HG02973 (cell line): ENCODE data around the gene PPM1F.
"Not testable (repeated sequence)": the region's sequence is repeated elsewhere in the genome, so short reads cannot be mapped to it uniquely, and the experiment has no call there.

Experiments
- ATAC-seq: cut with Tn5 transposase; IDR thresholded peaks from one replicate; pipeline ENCODE4 v1.9.1; 2021; ENCODE audit warnings: moderate library complexity; ENCODE audit not compliant: unreplicated experiment

The PPM1F gene

DNA sequence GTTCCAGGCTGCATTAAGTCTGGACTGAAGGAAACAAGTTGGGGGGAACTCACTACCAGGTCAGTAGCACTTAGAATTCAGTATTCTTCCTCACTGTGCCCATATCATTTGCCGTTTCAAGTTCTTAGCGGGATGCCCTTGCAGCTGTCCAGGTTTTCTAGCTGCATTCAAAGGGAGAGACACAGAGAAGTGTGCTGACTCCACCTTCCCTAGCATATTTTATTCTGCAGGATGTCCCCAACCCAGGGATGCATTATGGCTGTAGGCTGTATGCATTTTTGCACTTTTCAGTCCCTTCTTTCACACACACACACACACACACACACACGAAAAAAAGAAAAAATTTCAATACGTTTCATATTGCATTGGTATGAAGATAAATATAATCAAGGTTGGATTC is 49.4 kb downstream of the PPM1F start:
- no peak for ATAC-seq

DNA sequence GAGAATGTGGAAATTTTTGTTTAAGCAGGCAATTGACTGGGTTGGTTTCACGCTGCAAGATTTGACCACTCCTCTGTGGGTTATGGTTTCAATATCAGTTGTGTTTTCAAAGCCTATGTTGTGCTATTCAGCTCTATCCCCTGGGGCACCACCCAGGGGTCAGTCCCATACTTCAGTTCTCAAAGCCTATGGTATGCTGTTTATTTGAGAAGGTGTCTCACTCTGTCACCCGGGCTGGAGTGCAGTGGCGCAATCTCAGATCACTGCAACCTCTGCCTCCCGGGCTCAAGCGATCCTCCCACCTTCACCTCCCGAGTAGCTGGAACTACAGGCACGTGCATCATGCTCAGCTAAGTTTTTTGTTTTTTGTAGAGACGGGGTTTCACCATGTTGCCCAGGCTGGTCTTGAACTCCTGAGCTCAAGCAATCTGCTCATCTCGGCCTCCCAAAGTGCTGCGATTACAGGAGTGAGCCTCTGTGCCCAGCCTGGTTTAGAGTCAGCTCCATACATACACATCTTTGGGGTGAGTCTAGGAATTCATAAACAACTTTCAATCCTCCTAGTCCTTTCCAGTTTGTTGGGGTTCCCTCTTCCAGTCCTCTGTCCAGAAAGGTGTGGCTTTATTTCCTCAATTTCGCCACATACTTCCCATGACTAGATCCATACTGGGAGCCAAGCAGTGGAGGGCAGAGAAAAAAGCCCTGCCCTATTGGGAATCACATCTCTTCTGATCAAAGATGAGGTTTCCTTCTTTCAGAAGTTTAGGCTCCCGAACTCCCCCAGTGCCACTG is 50.2 kb downstream of the PPM1F start:
- no peak for ATAC-seq

DNA sequence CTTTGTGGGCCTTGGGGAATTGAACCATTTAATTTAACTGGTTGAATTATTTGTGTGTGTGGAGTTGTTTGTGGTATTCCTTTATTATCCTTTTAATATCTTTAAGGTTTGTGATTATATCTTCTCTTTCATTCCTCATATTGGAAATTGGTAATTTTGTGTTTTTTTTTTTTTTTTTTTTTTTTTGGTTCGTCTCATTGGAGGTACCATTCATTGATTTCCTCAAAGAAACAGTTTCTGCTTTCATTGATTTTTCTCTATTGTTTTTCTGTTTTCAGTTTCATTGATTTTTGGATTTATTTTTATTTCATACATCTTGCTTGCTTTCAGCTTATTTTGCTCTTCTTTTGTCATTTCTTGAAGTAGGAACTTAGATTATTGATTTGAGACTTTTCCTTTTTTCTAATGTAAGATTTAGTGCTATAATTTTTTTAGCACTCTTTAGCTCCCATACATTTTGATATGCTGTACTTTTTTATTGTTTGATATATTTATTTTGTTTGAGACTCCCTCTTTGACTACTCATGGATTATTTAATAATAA is 54.2 kb downstream of the PPM1F start:
- ATAC-seq: no peak

DNA sequence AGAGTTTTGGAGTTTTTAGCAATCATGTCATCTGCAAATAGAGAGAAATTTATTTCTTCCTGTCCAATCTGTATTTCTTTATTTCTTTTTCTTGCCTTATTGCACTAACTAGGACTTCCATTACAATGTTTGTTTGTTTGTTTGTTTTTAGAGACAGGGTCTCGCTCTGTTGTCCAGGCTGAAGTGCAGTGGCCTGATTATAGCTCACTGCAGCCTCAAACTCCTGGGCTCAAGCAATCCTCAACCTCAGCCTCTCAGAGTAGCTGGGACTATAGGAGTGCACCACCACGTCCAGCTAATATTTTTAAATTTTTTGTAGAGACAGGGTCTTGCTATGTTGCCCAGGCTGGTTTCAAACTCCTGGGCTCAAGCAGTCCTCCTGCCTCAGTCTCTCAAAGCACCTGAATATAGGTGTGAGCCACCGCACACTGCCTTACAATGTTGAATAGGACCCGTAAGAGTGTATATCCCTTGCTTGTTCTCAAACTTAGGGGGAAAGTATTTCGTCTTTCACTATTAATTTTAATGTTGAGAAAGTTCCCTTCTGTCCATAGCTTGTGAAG is 55.6 kb downstream of the PPM1F start:
- no peak for ATAC-seq

DNA sequence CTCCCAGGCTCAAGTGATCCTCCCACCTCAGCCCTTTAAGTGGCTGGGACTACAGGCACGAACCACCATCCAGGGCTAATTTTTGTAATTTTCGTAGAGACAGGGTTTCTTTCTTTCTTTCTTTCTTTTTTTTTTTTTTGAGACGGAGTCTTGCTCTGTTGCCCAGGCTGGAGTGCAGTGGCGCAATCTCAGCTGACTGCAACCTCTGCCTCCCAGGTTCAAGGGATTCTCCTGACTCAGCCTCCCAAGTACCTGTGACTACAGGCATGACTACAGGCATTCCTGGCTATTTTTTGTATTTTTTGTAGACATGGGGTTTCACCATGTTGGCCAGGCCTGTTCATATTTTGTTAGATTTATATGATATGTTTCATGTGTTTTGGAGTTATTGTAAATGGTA is 56.4 kb downstream of the PPM1F start:
- not testable (repeated sequence) for ATAC-seq

DNA sequence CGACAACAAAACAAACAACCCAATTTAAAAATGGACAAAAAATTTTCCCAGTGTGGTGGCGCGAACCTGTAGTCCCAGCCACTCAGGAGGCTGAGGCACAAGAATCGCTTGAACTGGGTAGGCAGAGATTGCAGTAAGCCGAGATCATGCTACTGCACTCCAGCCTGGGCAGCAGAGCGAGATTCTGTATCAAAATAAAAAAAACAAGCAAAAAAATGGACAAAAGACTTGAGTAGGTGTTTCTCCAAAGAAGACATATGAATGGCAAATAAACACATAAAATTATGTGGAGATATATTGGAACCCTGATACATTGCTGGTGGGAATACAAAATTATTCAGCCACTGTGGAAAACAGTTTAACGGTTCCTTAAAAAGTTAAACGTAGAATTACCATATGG is 57.8 kb downstream of the PPM1F start:
- ATAC-seq: no peak

DNA sequence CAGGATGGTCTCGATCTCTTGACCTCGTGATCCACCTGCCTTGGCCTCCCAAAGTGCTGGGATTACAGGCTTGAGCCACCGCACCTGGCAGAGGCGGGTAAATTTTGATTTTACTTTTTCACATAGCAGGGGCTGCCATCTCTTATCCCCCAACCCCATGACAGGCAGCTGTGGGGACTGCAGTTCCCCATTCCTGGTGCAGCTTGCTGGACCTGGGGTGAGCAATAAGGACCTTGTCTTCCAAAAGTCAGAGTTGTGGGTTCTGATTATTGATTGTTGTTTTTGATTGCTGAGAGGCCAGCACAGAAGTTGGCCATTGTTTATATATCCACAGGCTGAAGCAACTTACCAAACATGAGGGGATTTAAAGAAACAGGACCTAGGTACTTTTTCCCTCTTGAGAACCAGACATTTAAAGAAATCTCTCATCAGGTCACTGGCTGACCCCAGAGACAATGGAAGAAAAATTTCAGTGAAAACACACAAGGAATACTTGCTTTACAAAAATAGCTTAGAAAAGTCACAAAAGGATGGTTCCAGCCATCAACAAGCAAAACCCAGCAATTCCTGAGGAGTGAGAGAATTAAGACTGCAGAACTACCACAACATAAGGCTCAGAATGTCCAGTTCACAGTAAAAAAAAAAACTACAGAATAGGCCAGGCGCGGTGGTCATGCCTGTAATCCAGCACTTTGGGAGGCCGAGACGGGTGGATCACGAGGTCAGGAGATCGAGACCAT is 63.2 kb downstream of the PPM1F start:
- no peak for ATAC-seq

DNA sequence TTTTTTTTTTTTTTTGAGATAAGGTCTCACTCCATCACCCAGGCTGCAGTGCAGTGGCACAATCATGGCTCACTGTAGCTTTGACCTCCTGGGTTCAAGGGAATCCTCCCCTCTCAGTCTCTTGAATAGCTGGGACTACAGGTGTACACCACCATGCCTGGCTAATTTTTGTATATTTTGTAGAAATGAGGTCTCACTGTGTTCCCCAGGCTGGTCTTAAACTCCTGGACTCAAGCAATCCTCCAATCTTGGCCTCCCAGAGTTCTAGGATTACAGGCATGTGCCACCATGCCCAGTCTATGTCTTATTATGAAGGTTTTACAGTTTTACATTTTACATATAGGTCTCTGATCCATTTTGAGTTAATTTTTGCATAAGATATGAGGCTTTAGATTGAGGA is 64.8 kb downstream of the PPM1F start:
- no peak for ATAC-seq

DNA sequence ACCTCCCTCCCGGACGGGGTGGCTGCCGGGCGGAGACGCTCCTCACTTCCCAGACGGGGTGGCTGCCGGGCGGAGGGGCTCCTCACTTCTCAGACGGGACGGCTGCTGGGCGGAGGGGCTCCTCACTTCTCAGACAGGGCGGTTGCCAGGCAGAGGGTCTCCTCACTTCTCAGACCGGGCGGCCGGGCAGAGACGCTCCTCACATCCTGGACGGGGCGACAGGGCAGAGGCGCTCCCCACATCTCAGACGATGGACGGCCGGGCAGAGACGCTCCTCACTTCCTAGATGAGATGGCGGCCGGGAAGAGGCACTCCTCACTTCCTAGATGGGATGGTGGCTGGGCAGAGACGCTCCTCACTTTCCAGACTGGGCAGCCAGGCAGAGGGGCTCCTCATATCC is 68.7 kb downstream of the PPM1F start:
- not testable (repeated sequence) for ATAC-seq

DNA sequence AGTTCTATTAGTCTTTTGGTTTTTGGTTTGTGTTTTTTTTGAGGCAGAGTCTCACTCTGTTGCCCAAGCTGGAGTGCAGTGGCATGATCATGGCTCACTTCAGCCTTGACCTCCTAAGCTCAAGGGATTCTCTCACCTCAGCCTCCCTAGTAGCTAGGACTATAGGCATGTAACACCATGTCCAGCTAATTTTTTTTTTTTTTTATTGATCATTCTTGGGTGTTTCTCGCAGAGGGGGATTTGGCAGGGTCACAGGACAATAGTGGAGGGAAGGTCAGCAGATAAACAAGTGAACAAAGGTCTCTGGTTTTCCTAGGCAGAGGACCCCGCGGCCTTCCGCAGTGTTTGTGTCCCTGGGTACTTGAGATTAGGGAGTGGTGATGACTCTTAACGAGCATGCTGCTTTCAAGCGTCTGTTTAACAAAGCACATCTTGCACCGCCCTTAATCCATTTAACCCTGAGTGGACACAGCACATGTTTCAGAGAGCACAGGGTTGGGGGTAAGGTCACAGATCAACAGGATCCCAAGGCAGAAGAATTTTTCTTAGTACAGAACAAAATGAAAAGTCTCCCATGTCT is 69.8 kb downstream of the PPM1F start:
- ATAC-seq: not testable (repeated sequence)

DNA sequence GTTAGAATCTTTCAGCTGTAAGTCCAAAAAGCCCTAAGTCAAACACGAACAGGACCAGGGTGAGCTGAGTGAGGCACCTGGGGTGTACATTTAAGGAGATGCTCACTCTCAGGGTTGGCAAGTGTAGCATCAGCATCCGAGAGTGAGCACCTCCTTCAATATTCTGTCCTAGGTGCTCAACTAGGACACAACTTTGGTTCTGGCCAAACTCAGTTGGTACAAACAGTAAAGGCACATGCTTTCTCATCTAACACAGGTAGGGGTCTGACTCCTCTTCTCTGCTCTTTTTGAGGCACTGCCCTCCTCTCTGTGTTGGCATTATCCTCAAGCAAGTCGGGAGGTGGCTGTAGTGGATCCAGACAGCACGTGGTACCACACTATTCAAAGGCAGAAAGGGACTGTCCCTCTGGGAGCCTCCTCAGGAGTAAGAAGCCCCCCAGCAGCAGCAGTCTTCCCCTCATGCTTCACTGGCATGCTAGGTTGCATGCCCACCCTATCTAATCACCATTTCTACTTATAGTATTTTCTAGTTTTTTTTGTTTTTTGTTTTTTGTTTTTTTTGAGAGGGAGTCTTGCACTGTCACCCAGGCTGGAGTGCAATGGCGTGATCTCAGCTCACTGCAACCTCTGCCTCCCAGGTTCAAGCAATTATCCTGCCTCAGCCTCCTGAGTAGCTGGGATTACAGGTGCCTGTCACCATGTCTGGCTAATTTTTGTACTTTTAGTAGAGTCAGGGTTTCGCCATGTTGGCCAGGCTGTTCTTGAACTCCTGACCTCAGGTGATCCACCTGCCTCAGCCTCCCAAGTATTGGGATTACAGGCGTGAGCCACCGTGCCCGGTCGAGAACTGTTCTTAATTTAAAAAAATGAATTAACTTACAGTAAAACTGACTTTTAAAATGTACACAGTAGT is 70.6 kb downstream of the PPM1F start:
- ATAC-seq: no peak

DNA sequence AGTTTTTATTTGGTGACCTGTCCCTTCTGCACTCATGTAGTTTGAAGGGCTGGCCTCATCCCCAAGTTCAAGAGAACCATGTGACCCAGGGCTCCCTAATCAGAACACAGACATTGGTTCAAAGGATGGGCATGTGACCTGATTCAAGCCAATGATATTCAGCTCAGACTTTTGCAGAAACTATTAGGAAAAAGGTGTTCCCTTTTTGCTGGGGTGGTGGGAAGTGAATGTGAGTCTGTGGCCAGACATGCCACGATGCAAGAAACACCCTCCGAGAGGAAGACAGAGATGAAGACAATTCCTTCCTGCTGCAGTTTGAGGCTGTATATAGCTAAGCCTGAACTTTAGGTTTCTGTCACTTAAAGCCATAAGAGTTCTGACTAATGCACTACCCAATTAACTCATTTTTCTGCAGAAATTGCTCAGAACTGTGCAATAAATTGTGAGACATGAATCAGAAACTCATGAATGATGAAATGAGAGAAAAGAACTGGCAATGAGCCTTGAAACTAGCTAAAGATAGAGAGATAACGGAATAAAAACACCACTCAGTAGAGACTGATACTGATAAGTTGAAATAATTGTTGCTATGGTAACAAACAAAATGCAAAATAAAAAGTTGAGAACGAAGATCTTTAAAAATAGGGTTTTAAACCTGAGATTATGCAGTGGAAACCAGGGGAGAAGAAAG is 76.0 kb downstream of the PPM1F start:
- ATAC-seq: no peak

DNA sequence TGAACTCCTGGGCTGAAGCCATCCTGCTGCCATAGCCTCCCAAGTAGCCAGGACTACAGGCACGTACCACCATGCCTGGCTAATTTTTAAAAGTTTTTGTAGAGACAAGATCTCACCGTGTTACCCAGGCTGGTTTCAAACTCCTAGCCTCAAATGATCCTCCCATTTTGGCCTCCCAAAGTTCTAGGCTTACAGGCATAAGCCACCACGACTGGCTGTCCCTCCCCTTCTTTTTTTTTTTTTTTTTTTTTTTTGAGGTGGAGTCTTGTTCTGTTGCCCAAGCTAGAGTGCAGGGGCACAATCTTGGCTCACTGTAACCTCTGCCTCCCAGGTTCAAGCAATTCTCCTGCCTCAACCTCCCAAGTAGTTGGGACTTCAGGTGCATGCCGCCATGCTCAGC is 77.7 kb downstream of the PPM1F start:
- not testable (repeated sequence) for ATAC-seq

DNA sequence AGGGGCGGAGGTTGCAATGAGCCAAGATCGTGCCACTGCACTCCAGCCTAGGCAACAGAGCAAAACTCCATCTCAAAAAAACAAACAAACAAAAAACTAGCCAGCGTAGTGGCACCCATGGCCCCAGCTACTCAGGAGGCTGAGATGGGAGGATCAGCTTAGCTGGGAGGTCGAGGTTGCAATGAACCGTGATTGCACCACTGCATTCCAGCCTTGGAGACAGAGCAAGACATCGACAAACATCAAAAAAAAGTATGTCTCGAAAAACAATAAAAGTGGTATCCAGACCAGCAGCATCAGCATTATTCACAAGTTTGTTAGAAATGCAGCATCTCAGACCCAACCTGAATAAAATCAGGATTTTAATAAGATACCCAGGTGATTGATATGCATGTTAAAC is 79.0 kb downstream of the PPM1F start:
- ATAC-seq: no peak

DNA sequence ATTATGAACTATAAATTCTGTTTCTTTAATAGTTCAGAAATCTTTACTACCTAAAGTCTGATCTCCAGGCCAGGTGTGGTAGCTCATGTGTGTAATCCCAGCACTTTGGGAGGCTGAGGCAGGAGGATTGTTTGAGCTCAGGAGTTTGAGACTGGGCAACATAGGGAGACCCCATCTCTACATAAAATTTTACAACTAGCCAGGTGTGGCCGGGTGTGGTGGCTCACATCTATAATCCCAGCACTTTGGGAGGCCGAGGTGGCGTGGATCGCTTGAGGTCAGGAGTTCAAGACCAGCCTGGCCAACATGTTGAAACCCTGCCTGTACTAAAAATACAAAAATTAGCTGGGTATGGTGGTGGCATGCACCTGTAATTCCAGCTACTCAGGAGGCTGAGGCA is 79.9 kb downstream of the PPM1F start:
- not testable (repeated sequence) for ATAC-seq
